Subcutaneous adipose tissue (tissue), 4 donors: ENCODE results near the gene ARHGEF17. TPM values are rescaled to one million over a fixed set of nuclear protein-coding genes. Genes with fewer than 3 reads are reported as not detected.

ENCODE experiments used
- CTCF ChIP-seq: fragments of 450-650 bp; IDR thresholded peaks from one replicate; pipeline ENCODE4 v1.5.1; 2016; ENCODE audit warnings: low read depth, mild to moderate bottlenecking, control low read depth, antibody characterized with exemption, moderate library complexity
- total RNA-seq, 4 donors: library from RNA; depleted of rRNA; stranded (reverse); fragments of >200 nt; gene quantifications; one replicate each; pipeline ENCODE4 v1.1.0, GENCODE V29; 2016

ARHGEF17 gene
- 10 to 100 TPM; 13.1 to 95.1 (median 28.3) TPM for total RNA-seq

- no peak for TF ChIP-seq CTCF
Observed at GRCh38 chr11:73308003-73308960, at the start of gene ARHGEF17. Gene ARHGEF17 (plus strand): TSS chr11:73308276. CDS start chr11:73308639, 363 bp downstream.

- TF ChIP-seq CTCF = no peak
Observed at GRCh38 chr11:73259406-73260126, 48.5 kb upstream of the ARHGEF17 start.

GRCh38 chr11:73260127-73260457 lies 48.0 kb upstream of the ARHGEF17 start:
- no peak for TF ChIP-seq CTCF

- TF ChIP-seq CTCF = no peak
Observed at GRCh38 chr11:73262851-73263495, 45.1 kb upstream of the ARHGEF17 start.

- no peak for TF ChIP-seq CTCF
Observed at GRCh38 chr11:73263640-73264039, 44.4 kb upstream of the ARHGEF17 start.

- no peak for TF ChIP-seq CTCF
Observed at GRCh38 chr11:73265278-73265810, 42.7 kb upstream of the ARHGEF17 start.
